Nasal cavity respiratory epithelium epithelial cell of viscerocranial mucosa (primary cell): ENCODE results near the gene ANO6. TPM values are rescaled to one million over a fixed set of nuclear protein-coding genes. Genes with fewer than 3 reads are reported as not detected.

Source experiments
- total RNA-seq: library from RNA; depleted of rRNA; stranded (reverse); fragments of >200 nt; gene quantifications from 2 replicates; pipeline ENCODE4 v1.2.3, GENCODE V29; 2014

ANO6 gene, protein sequence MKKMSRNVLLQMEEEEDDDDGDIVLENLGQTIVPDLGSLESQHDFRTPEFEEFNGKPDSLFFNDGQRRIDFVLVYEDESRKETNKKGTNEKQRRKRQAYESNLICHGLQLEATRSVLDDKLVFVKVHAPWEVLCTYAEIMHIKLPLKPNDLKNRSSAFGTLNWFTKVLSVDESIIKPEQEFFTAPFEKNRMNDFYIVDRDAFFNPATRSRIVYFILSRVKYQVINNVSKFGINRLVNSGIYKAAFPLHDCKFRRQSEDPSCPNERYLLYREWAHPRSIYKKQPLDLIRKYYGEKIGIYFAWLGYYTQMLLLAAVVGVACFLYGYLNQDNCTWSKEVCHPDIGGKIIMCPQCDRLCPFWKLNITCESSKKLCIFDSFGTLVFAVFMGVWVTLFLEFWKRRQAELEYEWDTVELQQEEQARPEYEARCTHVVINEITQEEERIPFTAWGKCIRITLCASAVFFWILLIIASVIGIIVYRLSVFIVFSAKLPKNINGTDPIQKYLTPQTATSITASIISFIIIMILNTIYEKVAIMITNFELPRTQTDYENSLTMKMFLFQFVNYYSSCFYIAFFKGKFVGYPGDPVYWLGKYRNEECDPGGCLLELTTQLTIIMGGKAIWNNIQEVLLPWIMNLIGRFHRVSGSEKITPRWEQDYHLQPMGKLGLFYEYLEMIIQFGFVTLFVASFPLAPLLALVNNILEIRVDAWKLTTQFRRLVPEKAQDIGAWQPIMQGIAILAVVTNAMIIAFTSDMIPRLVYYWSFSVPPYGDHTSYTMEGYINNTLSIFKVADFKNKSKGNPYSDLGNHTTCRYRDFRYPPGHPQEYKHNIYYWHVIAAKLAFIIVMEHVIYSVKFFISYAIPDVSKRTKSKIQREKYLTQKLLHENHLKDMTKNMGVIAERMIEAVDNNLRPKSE
- total RNA-seq, result 34.5 and 93.3 TPM in 2 replicates

GRCh38 chr12:45215419-45216229 is at the start of gene ANO6:
Gene ANO6 (plus strand): TSS chr12:45216095. CDS start chr12:45216322, 227 bp downstream.

Other genes with a start within 250 kb of the ANO6 start
- not detected in 2 replicates for gene DBX2, start 165.0 kb upstream of the ANO6 start, total RNA-seq